K562 (cell line): Measurements from ENCODE around the gene ETDA.

ENCODE experiments used
- ZNF184 ChIP-seq: sonication (generic); formaldehyde crosslinking; IDR thresholded peaks from 2 replicates; pipeline ENCODE4 v1.5.0; 2020; ENCODE audit warnings: missing genetic modification reagents
- ZNF589 ChIP-seq: fragments of 200-800 bp; sonication (Bioruptor generic); IDR thresholded peaks from 2 replicates; pipeline ENCODE4 v1.6.1; 2016; ENCODE audit warnings: low read depth, missing genetic modification characterization, missing compliant biosample characterization
- ZNF79 ChIP-seq: fragments of 250-450 bp; sonication (Bioruptor Pico); IDR thresholded peaks from 2 replicates; pipeline ENCODE4 v1.4.0; 2020; ENCODE audit warnings: low read depth, mild to moderate bottlenecking, moderate library complexity

DNA sequence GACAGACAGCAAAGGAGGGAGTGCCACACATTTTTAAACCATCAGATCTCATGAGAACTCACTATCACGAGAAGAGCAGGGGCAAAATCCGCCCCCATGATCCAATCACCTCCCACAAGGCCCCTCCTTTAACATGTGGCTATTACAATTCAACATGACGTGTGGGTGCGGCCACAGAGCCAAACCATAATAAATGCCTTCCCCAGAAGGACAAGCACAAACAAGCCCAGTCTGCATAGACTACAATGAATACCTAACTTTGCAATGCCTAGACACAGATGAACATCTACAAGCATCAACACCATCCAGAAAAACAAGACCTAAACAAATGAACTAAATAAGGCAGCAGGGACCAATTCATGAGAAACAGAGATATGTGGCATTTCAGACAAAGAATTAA, 12.3 kb downstream of the ETDA start:
- TF ChIP-seq ZNF79 (CRISPR knock-in tag): no peak
- TF ChIP-seq ZNF184 (CRISPR knock-in tag): no peak
- TF ChIP-seq ZNF589: no peak
